K562 (cell line): ENCODE measurements around the gene RASGRP4. TPM values are rescaled to one million over a fixed set of nuclear protein-coding genes. Genes with fewer than 3 reads are reported as not detected.

ENCODE experiments used
- ATAC-seq: fragments of 200-7000 bp; cut with Tn5 transposase; 3 replicates; pipeline ENCODE4 v1.9.1; 2020; ENCODE audit warnings: moderate library complexity
- BruUV-seq: library from RNA; stranded (reverse); fragments of 400-500 nt; replicated peaks from 2 replicates; lab custom pipeline; 2021; lab: Mats Ljungman, UMichigan
- CTCF ChIA-PET: fragments of 300-600 bp; formaldehyde crosslinking; extraction: SDS; loops from one replicate; lab custom pipeline; 2021; ENCODE audit warnings: low intra/inter-chr PET ratio; lab: Yijun Ruan, JAX
- POLR2A ChIA-PET: fragments of 300-600, 350-650 bp; sonication (Branson Sonifier 250); formaldehyde crosslinking; extraction: SDS; loops from one replicate; lab custom pipeline; 2021; ENCODE audit warnings: antibody characterized with exemption, inconsistent platforms; lab: Yijun Ruan, JAX
- DNase-seq, 4 experiments: peaks; one replicate each; pipeline versions ENCODE4 v3.0.0 to v3.0.0-alpha.2; 2011 to 2018; ENCODE audit warnings: low spot score in 3 of 4, mixed read lengths in 3 of 4; ENCODE audit errors: extremely low read depth in 1 of 4
- FAIRE-seq: peaks from 2 replicates; lab custom pipeline; 2011; peaks lifted over from hg19 to GRCh38; lab: Jason Lieb, UNC
- H2AFZ ChIP-seq: 2 replicates; pipeline ENCODE4 v1.6.0; 2011; ENCODE audit warnings: low read depth, low read length, control low read depth, inconsistent platforms
- H3K27ac ChIP-seq: fragments of 200-600 bp; 3 replicates; pipeline ENCODE4 v1.8.0; 2011; ENCODE audit warnings: low read depth, mild to moderate bottlenecking, control low read depth, inconsistent platforms, low read length, moderate library complexity, mixed read lengths; ENCODE audit errors: extremely low read depth
- H3K27me3 ChIP-seq, 2 experiments: fragments of 300-600 bp in 1 of 2; 2 replicates in 1 of 2; 3 replicates in 1 of 2; pipeline versions ENCODE4 v1.6.0 to v1.8.0; 2011; ENCODE audit warnings: inconsistent platforms in 2 of 2, low read length in 2 of 2, mild to moderate bottlenecking in 1 of 2, mixed read lengths in 1 of 2, moderate library complexity in 1 of 2; ENCODE audit not compliant: control insufficient read depth in 2 of 2, insufficient read depth in 2 of 2
- H3K36me3 ChIP-seq: fragments of 300-600 bp; 3 replicates; pipeline ENCODE4 v1.8.0; 2011; ENCODE audit warnings: mild to moderate bottlenecking, low read length, inconsistent platforms; ENCODE audit not compliant: control insufficient read depth, insufficient read depth
- H3K4me1 ChIP-seq, 2 experiments: fragments of 200-600 bp in 1 of 2; replicated peaks in 1 of 2; 2 replicates in 1 of 2; 3 replicates in 1 of 2; pipeline versions ENCODE4 v1.5.1 to v1.8.0; 2011; ENCODE audit warnings: inconsistent platforms in 2 of 2, low read length in 2 of 2, mild to moderate bottlenecking in 1 of 2, mixed read lengths in 1 of 2, moderate library complexity in 1 of 2; ENCODE audit not compliant: control insufficient read depth in 2 of 2, insufficient read depth in 2 of 2
- H3K4me2 ChIP-seq: 2 replicates; pipeline ENCODE4 v1.6.1; 2011; ENCODE audit warnings: low read length, control low read depth, inconsistent platforms, mixed read lengths; ENCODE audit not compliant: insufficient read depth
- H3K4me3 ChIP-seq: fragments of 200-600 bp; sonication (generic), shearing (Covaris generic); 2 replicates; pipeline ENCODE4 v1.5.1; 2016; ENCODE audit warnings: control low read depth, inconsistent platforms
- H3K79me2 ChIP-seq: fragments of 200-600 bp; 3 replicates; pipeline ENCODE4 v1.8.0; 2011; ENCODE audit warnings: low read length, inconsistent platforms; ENCODE audit not compliant: control insufficient read depth, insufficient read depth
- H3K9ac ChIP-seq, 2 experiments: 2 replicates each; pipeline versions ENCODE4 v1.6.0 to v1.6.1; 2011; ENCODE audit warnings: low read depth in 2 of 2, low read length in 2 of 2, control low read depth in 1 of 2, inconsistent platforms in 1 of 2, mild to moderate bottlenecking in 1 of 2, mixed read lengths in 1 of 2; ENCODE audit not compliant: insufficient read depth in 1 of 2
- H3K9me1 ChIP-seq: one replicate; pipeline ENCODE4 v1.6.0; 2011; ENCODE audit warnings: inconsistent platforms, mild to moderate bottlenecking, low read length, moderate library complexity; ENCODE audit not compliant: control insufficient read depth, insufficient read depth
- H3K9me3 ChIP-seq: replicated peaks from 2 replicates; pipeline ENCODE4 v1.5.1; 2011; ENCODE audit warnings: low read depth, low read length, inconsistent platforms; ENCODE audit not compliant: control insufficient read depth, insufficient read depth
- H4K20me1 ChIP-seq: replicated peaks from 2 replicates; pipeline ENCODE4 v1.6.1; 2011; ENCODE audit warnings: low read length, inconsistent platforms, mixed read lengths; ENCODE audit not compliant: control insufficient read depth, insufficient read depth
- JUN ChIP-seq, 2 experiments: sonication (generic) in 1 of 2; formaldehyde crosslinking in 1 of 2; IDR thresholded peaks; 2 replicates each; pipeline versions ENCODE4 v1.6.1 to v1.8.0; 2012 to 2022; ENCODE audit warnings: borderline replicate concordance in 2 of 2, mild to moderate bottlenecking in 2 of 2, improper control_type of control experiment in 1 of 2, low read depth in 1 of 2, low read length in 1 of 2, missing genetic modification reagents in 1 of 2
- KDM1A ChIP-seq, 2 experiments: fragments of 450-650 bp; IDR thresholded peaks; 2 replicates each; pipeline ENCODE4 v1.6.1; 2016; ENCODE audit warnings: mild to moderate bottlenecking in 2 of 2
- MEF2A ChIP-seq: IDR thresholded peaks from 2 replicates; pipeline ENCODE4 v1.6.1; 2011; ENCODE audit warnings: low read depth, mild to moderate bottlenecking, low read length, moderate library complexity; ENCODE audit not compliant: control insufficient read depth
- NCOA1 ChIP-seq: fragments of 450-650 bp; IDR thresholded peaks from 2 replicates; pipeline ENCODE4 v1.6.1; 2016; ENCODE audit warnings: low read depth
- POLR2B ChIP-seq: fragments of 450-650 bp; IDR thresholded peaks from 2 replicates; pipeline ENCODE4 v1.6.1; 2018; ENCODE audit warnings: low read depth; ENCODE audit not compliant: partially characterized antibody
- RFX7 ChIP-seq: fragments of 250-450 bp; sonication (Bioruptor Pico); IDR thresholded peaks from 2 replicates; pipeline ENCODE4 v1.5.1; 2021; ENCODE audit warnings: mild to moderate bottlenecking
- TEAD2 ChIP-seq: fragments of 450-650 bp; IDR thresholded peaks from 2 replicates; pipeline ENCODE4 v1.6.1; 2016; ENCODE audit warnings: missing genetic modification characterization, control low read depth, missing compliant biosample characterization
- ZNF24 ChIP-seq: fragments of 450-650 bp; IDR thresholded peaks from 2 replicates; pipeline ENCODE4 v1.6.1; 2016
- ZNF696 ChIP-seq: fragments of 250-450 bp; sonication (Bioruptor Pico); conservative IDR thresholded peaks from 2 replicates; pipeline ENCODE4 v1.4.0; 2020; ENCODE audit warnings: mild to moderate bottlenecking, moderate library complexity
- WGBS: fragments of 100-300 bp; shearing (Covaris generic); methylation state at CpG from one replicate; pipeline ENCODE4 v1.1.6; 2016; ENCODE audit warnings: low coverage, mixed read lengths; ENCODE audit not compliant: insufficient coverage; ENCODE audit errors: missing lambda C conversion rate; 5-methylcytosine and 5-hydroxymethylcytosine counted together
- in situ Hi-C: fragments of 300-500 bp; cut with MboI; formaldehyde crosslinking; loops from 4 replicates; pipeline ENCODE4 v1.15.0; 2018; ENCODE audit warnings: inconsistent platforms, mixed read lengths
- intact Hi-C: fragments of 100-400 bp; cut with micrococcal nuclease; formaldehyde crosslinking; loops from 2 replicates; pipeline ENCODE4 v1.14.2; 2022
- polyA plus RNA-seq, 8 experiments: library from polyadenylated mRNA; depleted of rRNA in 4 of 8; stranded (reverse) in 5 of 8; unstranded in 3 of 8; fragments of >200 nt; fragmentation: Nextera tagmentation in 2 of 8; fragmentation: Illumina TruSeq in 1 of 8; extraction: Ambion mirVana in 2 of 8; extraction: Trizol in 1 of 8; gene quantifications; 2 replicates each; pipeline versions ENCODE4 v1.2.1 to v1.2.3, GENCODE V29; 2011 to 2014; ENCODE audit warnings: inconsistent platforms in 1 of 8, missing spikeins in 1 of 8
- total RNA-seq, 7 experiments: library from RNA; depleted of rRNA in 6 of 7; stranded (reverse); fragments of >200 nt in 6 of 7; fragmentation: Illumina TruSeq in 2 of 7; extraction: Trizol in 2 of 7; gene quantifications; 2 replicates each; pipeline versions ENCODE4 v1.2.1 to v1.2.3, GENCODE V29; 2011 to 2021; ENCODE audit warnings: low replicate concordance in 1 of 7
- TF ChIP-seq, protein P1 (sequence below): fragments of 450-650 bp; formaldehyde crosslinking; IDR thresholded peaks from 2 replicates; pipeline ENCODE4 v1.4.0; 2022; ENCODE audit warnings: mild to moderate bottlenecking, moderate library complexity
- TF ChIP-seq, protein P2 (sequence below): fragments of 250-450 bp; sonication (Bioruptor Pico); IDR thresholded peaks from 2 replicates; pipeline ENCODE4 v1.5.0; 2020; ENCODE audit warnings: mild to moderate bottlenecking
- TF ChIP-seq, protein P3 (sequence below): fragments of 450-650 bp; IDR thresholded peaks from 2 replicates; pipeline ENCODE4 v1.6.1; 2018; ENCODE audit warnings: mild to moderate bottlenecking, low read depth; ENCODE audit not compliant: partially characterized antibody
- TF ChIP-seq, protein P4 (sequence below): sonication (generic); formaldehyde crosslinking; IDR thresholded peaks from 2 replicates; pipeline ENCODE4 v1.8.1; 2023; ENCODE audit warnings: missing genetic modification reagents, mild to moderate bottlenecking, borderline replicate concordance

RASGRP4 gene
- total and polyA plus RNA-seq, 9 of the 15 experiments (the other 6 are each of a cell fraction or from before 2014, with no cell fraction given), result 0.39 to 4.6 (median 3.8) TPM

DNA sequence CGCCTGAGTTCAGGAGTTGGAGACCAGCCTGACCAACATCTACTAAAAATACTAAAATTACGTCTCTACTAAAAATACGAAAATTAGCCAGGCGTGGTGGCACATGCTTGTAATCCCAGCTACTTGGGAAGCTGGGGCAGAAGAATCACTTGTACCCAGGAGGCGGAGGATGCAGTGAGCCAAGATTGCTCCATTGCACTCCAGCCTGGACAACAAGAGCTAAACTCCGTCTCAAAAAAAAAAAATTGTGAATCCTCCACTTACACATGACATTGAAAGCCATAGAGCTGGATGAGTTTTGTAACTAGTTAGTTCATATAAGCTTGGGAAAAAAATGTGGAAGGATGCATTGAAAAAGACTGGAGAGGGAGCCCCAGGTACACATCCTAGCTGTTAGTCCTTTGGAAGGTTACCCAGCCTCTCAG, 52.1 kb downstream of the RASGRP4 start:
- in situ Hi-C loops, result no loop called here
- peak overlapping the region; percentile 86 for H3K4me2 ChIP-seq
- no peak for TF ChIP-seq KDM1A (IDR thresholded peaks at IDR 0.05)
- no peak for TF ChIP-seq ZNF24
- TF ChIP-seq, protein P1, sequence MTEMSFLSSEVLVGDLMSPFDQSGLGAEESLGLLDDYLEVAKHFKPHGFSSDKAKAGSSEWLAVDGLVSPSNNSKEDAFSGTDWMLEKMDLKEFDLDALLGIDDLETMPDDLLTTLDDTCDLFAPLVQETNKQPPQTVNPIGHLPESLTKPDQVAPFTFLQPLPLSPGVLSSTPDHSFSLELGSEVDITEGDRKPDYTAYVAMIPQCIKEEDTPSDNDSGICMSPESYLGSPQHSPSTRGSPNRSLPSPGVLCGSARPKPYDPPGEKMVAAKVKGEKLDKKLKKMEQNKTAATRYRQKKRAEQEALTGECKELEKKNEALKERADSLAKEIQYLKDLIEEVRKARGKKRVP (CRISPR knock-in tag), result 0 out of 2 replicates have a peak, but pooled peaks have one; percentile 6
- TF ChIP-seq, protein P2, sequence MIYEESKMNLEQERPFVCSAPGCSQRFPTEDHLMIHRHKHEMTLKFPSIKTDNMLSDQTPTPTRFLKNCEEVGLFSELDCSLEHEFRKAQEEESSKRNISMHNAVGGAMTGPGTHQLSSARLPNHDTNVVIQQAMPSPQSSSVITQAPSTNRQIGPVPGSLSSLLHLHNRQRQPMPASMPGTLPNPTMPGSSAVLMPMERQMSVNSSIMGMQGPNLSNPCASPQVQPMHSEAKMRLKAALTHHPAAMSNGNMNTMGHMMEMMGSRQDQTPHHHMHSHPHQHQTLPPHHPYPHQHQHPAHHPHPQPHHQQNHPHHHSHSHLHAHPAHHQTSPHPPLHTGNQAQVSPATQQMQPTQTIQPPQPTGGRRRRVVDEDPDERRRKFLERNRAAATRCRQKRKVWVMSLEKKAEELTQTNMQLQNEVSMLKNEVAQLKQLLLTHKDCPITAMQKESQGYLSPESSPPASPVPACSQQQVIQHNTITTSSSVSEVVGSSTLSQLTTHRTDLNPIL (CRISPR knock-in tag), result no peak
- TF ChIP-seq ZNF696 (CRISPR knock-in tag), result 0 out of 2 replicates have a peak, but pooled peaks have one; percentile 51
- TF ChIP-seq POLR2B, result peak; percentile 11
- TF ChIP-seq, protein P3, sequence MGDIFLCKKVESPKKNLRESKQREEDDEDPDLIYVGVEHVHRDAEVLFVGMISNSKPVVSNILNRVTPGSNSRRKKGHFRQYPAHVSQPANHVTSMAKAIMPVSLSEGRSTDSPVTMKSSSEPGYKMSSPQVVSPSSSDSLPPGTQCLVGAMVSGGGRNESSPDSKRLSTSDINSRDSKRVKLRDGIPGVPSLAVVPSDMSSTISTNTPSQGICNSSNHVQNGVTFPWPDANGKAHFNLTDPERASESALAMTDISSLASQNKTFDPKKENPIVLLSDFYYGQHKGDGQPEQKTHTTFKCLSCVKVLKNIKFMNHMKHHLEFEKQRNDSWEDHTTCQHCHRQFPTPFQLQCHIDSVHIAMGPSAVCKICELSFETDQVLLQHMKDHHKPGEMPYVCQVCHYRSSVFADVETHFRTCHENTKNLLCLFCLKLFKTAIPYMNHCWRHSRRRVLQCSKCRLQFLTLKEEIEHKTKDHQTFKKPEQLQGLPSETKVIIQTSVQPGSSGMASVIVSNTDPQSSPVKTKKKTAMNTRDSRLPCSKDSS, result no peak
- no peak for TF ChIP-seq TEAD2
- TF ChIP-seq, protein P4, sequence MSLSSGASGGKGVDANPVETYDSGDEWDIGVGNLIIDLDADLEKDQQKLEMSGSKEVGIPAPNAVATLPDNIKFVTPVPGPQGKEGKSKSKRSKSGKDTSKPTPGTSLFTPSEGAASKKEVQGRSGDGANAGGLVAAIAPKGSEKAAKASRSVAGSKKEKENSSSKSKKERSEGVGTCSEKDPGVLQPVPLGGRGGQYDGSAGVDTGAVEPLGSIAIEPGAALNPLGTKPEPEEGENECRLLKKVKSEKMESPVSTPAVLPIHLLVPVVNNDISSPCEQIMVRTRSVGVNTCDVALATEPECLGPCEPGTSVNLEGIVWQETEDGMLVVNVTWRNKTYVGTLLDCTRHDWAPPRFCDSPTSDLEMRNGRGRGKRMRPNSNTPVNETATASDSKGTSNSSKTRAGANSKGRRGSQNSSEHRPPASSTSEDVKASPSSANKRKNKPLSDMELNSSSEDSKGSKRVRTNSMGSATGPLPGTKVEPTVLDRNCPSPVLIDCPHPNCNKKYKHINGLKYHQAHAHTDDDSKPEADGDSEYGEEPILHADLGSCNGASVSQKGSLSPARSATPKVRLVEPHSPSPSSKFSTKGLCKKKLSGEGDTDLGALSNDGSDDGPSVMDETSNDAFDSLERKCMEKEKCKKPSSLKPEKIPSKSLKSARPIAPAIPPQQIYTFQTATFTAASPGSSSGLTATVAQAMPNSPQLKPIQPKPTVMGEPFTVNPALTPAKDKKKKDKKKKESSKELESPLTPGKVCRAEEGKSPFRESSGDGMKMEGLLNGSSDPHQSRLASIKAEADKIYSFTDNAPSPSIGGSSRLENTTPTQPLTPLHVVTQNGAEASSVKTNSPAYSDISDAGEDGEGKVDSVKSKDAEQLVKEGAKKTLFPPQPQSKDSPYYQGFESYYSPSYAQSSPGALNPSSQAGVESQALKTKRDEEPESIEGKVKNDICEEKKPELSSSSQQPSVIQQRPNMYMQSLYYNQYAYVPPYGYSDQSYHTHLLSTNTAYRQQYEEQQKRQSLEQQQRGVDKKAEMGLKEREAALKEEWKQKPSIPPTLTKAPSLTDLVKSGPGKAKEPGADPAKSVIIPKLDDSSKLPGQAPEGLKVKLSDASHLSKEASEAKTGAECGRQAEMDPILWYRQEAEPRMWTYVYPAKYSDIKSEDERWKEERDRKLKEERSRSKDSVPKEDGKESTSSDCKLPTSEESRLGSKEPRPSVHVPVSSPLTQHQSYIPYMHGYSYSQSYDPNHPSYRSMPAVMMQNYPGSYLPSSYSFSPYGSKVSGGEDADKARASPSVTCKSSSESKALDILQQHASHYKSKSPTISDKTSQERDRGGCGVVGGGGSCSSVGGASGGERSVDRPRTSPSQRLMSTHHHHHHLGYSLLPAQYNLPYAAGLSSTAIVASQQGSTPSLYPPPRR (CRISPR knock-in tag), result 0 out of 2 replicates have a peak, but pooled peaks have one; percentile 23
- no peak for TF ChIP-seq RFX7 (CRISPR knock-in tag)
- TF ChIP-seq NCOA1, result no peak
- no peak for TF ChIP-seq MEF2A
- no peak for TF ChIP-seq JUN (IDR thresholded peaks at IDR 0.05; ENCODE audit: borderline replicate concordance, low read depth, low read length)
- no peak for TF ChIP-seq JUN (CRISPR knock-in tag; IDR thresholded peaks at IDR 0.05; ENCODE audit: borderline replicate concordance)

More for the DNA sequence above, 52.1 kb downstream of the RASGRP4 start:
- Histone ChIP-seq H3K9me1 (no peaks in the 10 kb centered on the region), H3K27ac (peak overlapping the region; percentile 87), H3K79me2 (peaks cover 37% of the 10 kb centered on the region), H4K20me1 (peaks cover 16% of the 10 kb centered on the region), H3K4me1 (peaks cover 10 to 20% of the 10 kb centered on the region in 2 experiments; a peak in 4 of 5 replicates), H3K27me3 (no peaks in the 10 kb centered on the region), H3K9ac (peak overlapping the region; percentile 83 to 89), H3K9me3 (no peaks in the 10 kb centered on the region; the same call in 1 of the 2 replicates), H3K36me3 (peaks cover 32% of the 10 kb centered on the region; the same call in 2 of the 3 replicates), H2AFZ (peak overlapping the region; percentile 96), H3K4me3 (peak overlapping the region; percentile 88)
- BruUV-seq, result TSS peak; percentile 98
- intact Hi-C loops, result loop anchor here (1.0 kb wide), 1 partner anchor 38 kb away; no protein-coding TSS in a partner anchor
- no peak for DNase-seq
- FAIRE-seq, result no peak
- no peak for ATAC-seq
- CTCF ChIA-PET, result interaction anchor here (1.3 to 1.6 kb wide), 2 partner anchors 39 to 130 kb away, joined by 3 to 8 read pairs; no protein-coding TSS in a partner anchor
- POLR2A ChIA-PET, result interaction anchor here (0.6 to 3.8 kb wide), 19 partner anchors 8 to 472 kb away, joined by 3 to 28 read pairs (median 4); partner anchors contain the start of genes FAM98C and GGN
- 48% methylated on average over 6 of the region's 6 CpGs for WGBS
